ENCODE data around the gene PPP2R3A. TPM values are rescaled to one million over a fixed set of nuclear protein-coding genes. Genes with fewer than 3 reads are reported as not detected.

PPP2R3A gene
- polyA plus RNA-seq, 1 experiment: 7.4 TPM

- DNase-seq (ENCODE audit: low read depth): no peak
- Histone ChIP-seq H3K36me3 (ENCODE audit: control insufficient read depth, insufficient read depth, low read length) (no peaks in the 10 kb centered on the region), H3K27me3 (ENCODE audit: control insufficient read depth, insufficient read depth, low read length) (no peaks in the 10 kb centered on the region), H3K4me3 (ENCODE audit: low read depth, low read length) (no peak overlapping the region)
- ChIA-PET CTCF (interaction anchor here (1.1 to 1.5 kb wide), 4 partner anchors 11 to 61 kb away, joined by 3 to 6 read pairs (median 4); no protein-coding TSS in a partner anchor), POLR2A (interaction anchor here (0.6 kb wide), 1 partner anchor 40 kb away, joined by 8 read pairs; no protein-coding TSS in a partner anchor)
- TF ChIP-seq CTCF (IDR thresholded peaks at IDR 0.05; ENCODE audit: insufficient read depth, low read depth, low read length): no peak
Measured at GRCh38 chr3:135981701-135982403, 16.3 kb downstream of the PPP2R3A start.

GRCh38 chr3:135982404-135982761 is 16.9 kb downstream of the PPP2R3A start:
- DNase-seq (ENCODE audit: low read depth): no peak
- TF ChIP-seq CTCF (IDR thresholded peaks at IDR 0.05; ENCODE audit: insufficient read depth, low read depth, low read length): no peak
- ChIA-PET CTCF (no interaction called here), POLR2A (no interaction called here)
- Histone ChIP-seq H3K27me3 (ENCODE audit: control insufficient read depth, insufficient read depth, low read length) (no peaks in the 10 kb centered on the region), H3K36me3 (ENCODE audit: control insufficient read depth, insufficient read depth, low read length) (no peaks in the 10 kb centered on the region), H3K4me3 (ENCODE audit: low read depth, low read length) (no peak overlapping the region)

- no peak for TF ChIP-seq CTCF (IDR thresholded peaks at IDR 0.05; ENCODE audit: insufficient read depth, low read depth, low read length)
- H3K27me3 ChIP-seq (ENCODE audit: control insufficient read depth, insufficient read depth, low read length): no peaks in the 10 kb centered on the region
- POLR2A ChIA-PET: no interaction called here
Measured at GRCh38 chr3:135982922-135983581, 17.5 kb downstream of the PPP2R3A start.

GRCh38 chr3:135987661-135988060 is 22.1 kb downstream of the PPP2R3A start:
- no peak overlapping the region for H3K4me3 ChIP-seq (ENCODE audit: low read depth, low read length)
- H3K36me3 ChIP-seq (ENCODE audit: control insufficient read depth, insufficient read depth, low read length): no peaks in the 10 kb centered on the region
- DNase-seq (ENCODE audit: low read depth): no peak
- ChIA-PET POLR2A (no interaction called here), CTCF (no interaction called here)
- no peak for TF ChIP-seq CTCF (IDR thresholded peaks at IDR 0.05; ENCODE audit: insufficient read depth, low read depth, low read length)
- no peaks in the 10 kb centered on the region for H3K27me3 ChIP-seq (ENCODE audit: control insufficient read depth, insufficient read depth, low read length)

More at GRCh38 chr3:135982922-135983581, 17.5 kb downstream of the PPP2R3A start:
- H3K36me3 ChIP-seq (ENCODE audit: control insufficient read depth, insufficient read depth, low read length): no peaks in the 10 kb centered on the region
- CTCF ChIA-PET: no interaction called here
- H3K4me3 ChIP-seq (ENCODE audit: low read depth, low read length): no peak overlapping the region
- no peak for DNase-seq (ENCODE audit: low read depth)

GRCh38 chr3:135989242-135989641 is 23.7 kb downstream of the PPP2R3A start:
- Histone ChIP-seq H3K36me3 (ENCODE audit: control insufficient read depth, insufficient read depth, low read length) (no peaks in the 10 kb centered on the region), H3K27me3 (ENCODE audit: control insufficient read depth, insufficient read depth, low read length) (no peaks in the 10 kb centered on the region), H3K4me3 (ENCODE audit: low read depth, low read length) (no peak overlapping the region)
- TF ChIP-seq CTCF (IDR thresholded peaks at IDR 0.05; ENCODE audit: insufficient read depth, low read depth, low read length): no peak
- ChIA-PET CTCF (interaction anchor here (0.8 to 1.3 kb wide), 3 partner anchors 15 to 70 kb away, joined by 3 read pairs; no protein-coding TSS in a partner anchor), POLR2A (interaction anchor here (0.6 kb wide), 1 partner anchor 763 kb away, joined by 4 read pairs; the partner anchor contains the start of gene STAG1)
- DNase-seq (ENCODE audit: low read depth): no peak

Measured in BJ (cell line).